Brain microvascular endothelial cell (primary cell): Measurements from ENCODE around the gene ALDH4A1.
"Not testable (repeated sequence)": the region's sequence is repeated elsewhere in the genome, so short reads cannot be mapped to it uniquely, and the experiment has no call there.

Source experiments
- DNase-seq: peaks from one replicate; pipeline ENCODE4 v3.0.0-alpha.2; 2020
- H3K27ac ChIP-seq: fragments of 250-450 bp; sonication (Bioruptor Pico); 2 replicates; pipeline ENCODE4 v1.5.1; 2020; ENCODE audit warnings: mild to moderate bottlenecking, moderate library complexity
- H3K27me3 ChIP-seq: fragments of 250-450 bp; sonication (Bioruptor Pico); replicated peaks from 2 replicates; pipeline ENCODE4 v1.5.1; 2020; ENCODE audit warnings: mild to moderate bottlenecking
- H3K36me3 ChIP-seq: fragments of 250-450 bp; sonication (Bioruptor Pico); replicated peaks from 2 replicates; pipeline ENCODE4 v1.5.1; 2020; ENCODE audit warnings: mild to moderate bottlenecking
- H3K4me3 ChIP-seq: 2 replicates; pipeline ENCODE4 v1.5.1; 2011; ENCODE audit warnings: low read depth, mild to moderate bottlenecking, control low read depth, low read length, moderate library complexity
- CTCF ChIP-seq: IDR thresholded peaks from 2 replicates; pipeline ENCODE4 v1.5.1; 2011; ENCODE audit warnings: low read depth, mild to moderate bottlenecking, moderate library complexity, low read length, control low read depth, inconsistent platforms; ENCODE audit errors: missing control alignments
- in situ Hi-C: cut with HindIII; loops from 2 replicates; pipeline ENCODE4 v1.10.0; 2017; ENCODE audit warnings: low sequenced_read_pairs, low pct_ligation_motif_present

ALDH4A1 gene

GRCh38 chr1:18895317-18895716, 7.0 kb downstream of the ALDH4A1 start:
- Histone ChIP-seq H3K36me3 (no peaks in the 10 kb centered on the region), H3K4me3 (no peak overlapping the region), H3K27me3 (no peaks in the 10 kb centered on the region), H3K27ac (no peak overlapping the region)
- in situ Hi-C loops, result no loop called here
- TF ChIP-seq CTCF, result no peak
- no peak for DNase-seq

GRCh38 chr1:18893120-18893519, 9.2 kb downstream of the ALDH4A1 start:
- Histone ChIP-seq H3K4me3 (no peak overlapping the region), H3K36me3 (no peaks in the 10 kb centered on the region), H3K27me3 (no peaks in the 10 kb centered on the region), H3K27ac (no peak overlapping the region)
- TF ChIP-seq CTCF, result no peak
- DNase-seq, result no peak
- in situ Hi-C loops, result no loop called here

- H3K27ac ChIP-seq, DNase-seq, in situ Hi-C loops, H3K27me3 ChIP-seq, H3K36me3 ChIP-seq, H3K4me3 ChIP-seq: not testable (repeated sequence)
These were observed 10.5 kb downstream of the ALDH4A1 start for GRCh38 chr1:18891858-18892257.

GRCh38 chr1:18891426-18891780, 11.0 kb downstream of the ALDH4A1 start:
- H3K36me3 ChIP-seq, result no peaks in the 10 kb centered on the region
- no peak for DNase-seq
- no peak for TF ChIP-seq CTCF
- no peak overlapping the region for H3K4me3 ChIP-seq
- no peaks in the 10 kb centered on the region for H3K27me3 ChIP-seq
- H3K27ac ChIP-seq, result no peak overlapping the region
- in situ Hi-C loops, result no loop called here

- no peak for DNase-seq
- H3K36me3 ChIP-seq, result no peaks in the 10 kb centered on the region
- no peak for TF ChIP-seq CTCF
- no peak overlapping the region for H3K4me3 ChIP-seq
- in situ Hi-C loops, result no loop called here
- no peak overlapping the region for H3K27ac ChIP-seq
- no peaks in the 10 kb centered on the region for H3K27me3 ChIP-seq
These were observed 11.5 kb downstream of the ALDH4A1 start for GRCh38 chr1:18890706-18891425.

GRCh38 chr1:18886003-18886335, 16.4 kb downstream of the ALDH4A1 start:
- no peak for TF ChIP-seq CTCF

More at GRCh38 chr1:18886003-18886335, 16.4 kb downstream of the ALDH4A1 start:
- no peak for DNase-seq
- no peaks in the 10 kb centered on the region for H3K36me3 ChIP-seq
- H3K4me3 ChIP-seq, result no peak overlapping the region
- H3K27ac ChIP-seq, result no peak overlapping the region
- no peaks in the 10 kb centered on the region for H3K27me3 ChIP-seq
- in situ Hi-C loops, result no loop called here
